Ecto neural progenitor cell (in vitro differentiated cells): ENCODE results near the gene PRPF40A.

Source experiments
- DNase-seq: peaks from one replicate; pipeline ENCODE4 v3.0.0-alpha.2; 2018; ENCODE audit warnings: low spot score

Gene PRPF40A

DNA sequence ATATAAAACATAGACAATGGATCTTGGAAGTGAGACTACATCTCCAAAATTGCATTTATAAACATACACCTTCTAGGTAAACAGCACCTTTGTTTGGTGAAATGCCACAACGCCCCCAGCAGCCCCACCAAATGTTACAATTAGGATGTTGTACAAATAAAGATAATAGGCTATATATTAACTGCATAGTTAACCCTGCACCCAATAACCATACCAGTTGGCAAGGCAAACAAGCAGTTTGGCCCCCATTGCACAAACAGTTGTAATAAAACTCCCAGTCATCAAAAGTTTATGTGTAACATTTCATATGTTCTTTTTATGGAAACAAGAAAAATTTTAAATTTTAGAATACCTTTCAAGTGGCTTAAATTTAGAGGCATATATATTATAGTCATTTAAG lies 67.3 kb downstream of the PRPF40A start:
- DNase-seq, result no peak

- DNase-seq, result no peak
Observed at GRCh38 chr2:152648336-152648735, 68.9 kb downstream of the PRPF40A start.

DNA sequence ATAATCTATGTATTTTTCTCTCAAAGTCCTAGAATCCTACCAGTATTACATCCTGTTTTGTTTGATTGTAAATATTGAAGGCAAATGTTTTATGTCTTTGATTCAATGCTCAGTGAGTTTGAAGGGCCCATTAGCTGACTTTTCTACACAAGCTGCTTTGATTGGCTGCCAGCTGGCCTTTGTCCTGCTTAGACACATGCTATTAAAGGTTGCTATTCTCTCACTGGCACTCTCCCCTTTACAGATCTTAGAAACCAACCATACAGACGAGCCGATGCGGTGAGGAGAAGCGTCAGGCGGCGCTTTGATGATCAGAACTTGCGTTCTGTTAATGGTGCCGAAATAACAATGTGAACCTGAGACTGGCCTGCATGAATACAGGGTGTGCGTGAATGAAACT lies 69.7 kb downstream of the PRPF40A start:
- DNase-seq, result no peak

DNA sequence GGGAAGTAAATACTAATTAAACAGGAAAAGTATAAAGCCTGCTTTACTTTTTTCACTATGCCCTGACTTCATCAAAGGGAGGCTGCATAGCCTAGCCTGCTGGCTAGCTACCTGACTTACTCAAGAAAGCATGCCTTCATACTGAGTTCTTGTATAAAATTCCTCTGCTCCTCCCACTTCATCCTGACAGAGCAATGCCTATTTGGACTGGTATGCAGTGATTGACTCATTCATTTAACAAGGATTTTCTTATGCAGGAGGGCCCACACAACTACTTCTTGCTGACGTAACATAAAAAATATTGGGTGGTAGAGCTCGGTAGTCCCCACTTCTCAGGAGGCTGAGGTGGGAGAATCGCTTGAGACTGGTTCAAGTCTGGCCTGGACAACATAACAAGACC lies 70.5 kb downstream of the PRPF40A start:
- no peak for DNase-seq

DNA sequence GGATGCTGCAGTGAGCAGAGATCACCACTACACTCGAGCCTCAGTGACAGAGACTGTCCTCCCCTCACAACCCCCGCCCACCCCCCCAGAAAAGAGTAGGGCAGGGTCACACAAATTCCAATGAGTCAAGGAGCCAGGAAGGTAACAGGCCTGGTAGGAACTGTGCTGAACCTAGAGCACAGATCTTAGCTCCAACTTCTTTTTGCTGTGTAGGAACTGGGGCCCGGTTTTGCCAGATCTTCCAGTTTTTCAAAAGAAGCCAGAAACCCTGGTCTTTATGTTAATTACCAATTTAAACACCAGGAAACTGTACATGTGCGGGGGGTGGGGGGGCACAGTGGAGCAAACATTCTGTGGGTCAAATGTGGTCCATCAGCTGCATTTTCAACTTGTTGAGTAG lies 71.0 kb downstream of the PRPF40A start:
- no peak for DNase-seq

DNA sequence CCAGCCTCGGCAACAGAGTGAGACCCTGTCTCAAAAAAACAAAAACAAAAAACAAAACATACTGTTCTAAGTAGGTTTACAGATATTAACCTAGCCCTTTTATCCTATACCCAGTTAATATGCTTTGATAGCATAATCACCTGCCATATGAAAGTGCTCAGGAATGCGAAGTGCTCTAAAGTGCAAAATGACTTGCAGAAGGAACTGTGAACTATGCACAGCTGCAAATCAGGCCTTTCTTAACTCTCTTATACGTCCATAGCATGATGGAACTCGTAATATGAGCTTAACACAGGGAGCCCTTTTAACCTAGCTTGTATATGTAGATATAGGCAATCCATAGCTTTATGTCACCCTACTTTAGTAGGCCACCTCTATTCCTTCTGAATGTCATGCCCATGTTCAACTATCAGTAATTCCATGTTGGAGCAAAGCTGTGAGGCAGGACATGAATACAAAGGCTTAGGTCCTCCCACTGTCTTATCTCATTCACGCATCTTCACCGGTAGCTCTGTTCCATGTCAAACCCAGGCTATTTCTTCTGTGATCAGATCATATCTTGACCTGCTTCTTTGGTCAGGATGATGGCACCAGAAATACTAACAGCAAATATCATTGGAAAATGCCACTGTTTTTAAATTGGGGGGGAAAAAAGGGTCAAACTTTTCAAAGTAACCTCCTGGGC lies 72.9 kb downstream of the PRPF40A start:
- no peak for DNase-seq

DNA sequence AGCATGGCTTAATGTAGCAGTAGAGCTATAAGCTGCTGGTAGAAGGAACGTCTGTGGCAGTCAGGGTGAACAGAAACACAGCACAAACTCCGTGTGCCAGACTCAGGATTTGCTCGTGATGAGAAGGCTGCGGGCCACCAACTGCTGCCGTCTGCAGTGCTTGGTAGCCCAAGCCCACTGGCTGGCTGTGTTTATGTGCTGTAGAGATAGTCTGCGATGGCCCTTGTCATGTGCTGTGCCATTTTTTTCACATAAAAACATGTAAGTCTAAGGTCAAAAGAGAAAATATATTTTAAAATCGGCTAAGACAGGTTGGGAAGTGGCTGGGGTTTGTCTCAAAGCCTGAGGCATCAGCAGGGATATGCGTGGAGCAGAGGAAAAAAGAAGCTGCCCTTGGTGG lies 78.7 kb downstream of the PRPF40A start:
- no peak for DNase-seq

GRCh38 chr2:152638056-152638455 lies 79.2 kb downstream of the PRPF40A start:
- no peak for DNase-seq

GRCh38 chr2:152637251-152637650 lies 80.0 kb downstream of the PRPF40A start:
- no peak for DNase-seq

DNA sequence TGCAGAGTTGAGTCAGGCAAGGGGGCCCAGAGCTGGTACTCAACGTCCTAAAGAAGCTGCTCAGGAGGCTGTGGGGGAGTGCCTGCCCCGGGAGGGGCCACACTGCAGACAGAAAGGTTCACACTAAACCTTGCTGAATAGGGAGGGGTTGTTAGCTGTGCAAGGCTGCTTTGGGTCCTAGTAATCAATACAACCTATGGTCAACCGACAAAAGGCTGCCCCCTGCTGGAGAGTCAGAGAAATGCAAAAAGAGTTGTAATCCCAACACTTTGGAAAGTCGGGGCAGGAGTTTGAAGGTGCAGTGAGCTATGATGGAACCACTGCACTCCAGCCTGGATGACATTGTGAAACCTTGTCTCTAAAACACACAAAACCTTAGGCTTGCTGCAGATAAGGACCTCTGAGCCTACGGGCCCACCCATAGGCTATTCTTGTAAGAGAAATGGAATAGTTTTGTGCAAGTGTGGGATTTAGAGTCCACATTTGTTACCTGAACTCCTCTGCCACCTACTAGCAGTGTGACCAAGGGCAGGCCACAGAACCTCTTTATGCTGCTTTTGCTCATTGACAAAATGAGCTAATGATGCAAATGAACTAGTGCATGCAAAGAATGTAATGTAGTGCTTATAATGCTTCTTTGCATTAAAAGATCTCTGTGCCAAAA lies 81.5 kb downstream of the PRPF40A start:
- DNase-seq, result peak; percentile 81

DNA sequence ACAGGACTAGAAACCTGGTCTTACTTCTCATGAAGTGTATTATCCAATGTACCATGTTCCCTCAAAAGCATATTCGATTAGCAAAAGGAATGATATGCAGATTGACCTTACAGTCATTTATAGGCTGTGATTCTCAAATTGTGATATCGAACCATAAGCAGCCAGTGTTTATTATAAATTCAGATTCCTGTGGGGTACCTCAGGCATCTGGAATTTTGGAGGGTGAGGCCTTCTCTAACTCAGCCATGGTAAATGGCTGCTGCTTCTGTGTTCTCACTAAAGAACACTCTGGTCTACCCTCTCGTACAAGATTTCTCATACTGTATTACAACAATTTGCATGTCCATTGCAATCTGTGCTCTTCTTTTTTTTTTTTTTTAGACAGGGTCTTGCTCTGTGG lies 84.5 kb downstream of the PRPF40A start:
- DNase-seq, result no peak

DNA sequence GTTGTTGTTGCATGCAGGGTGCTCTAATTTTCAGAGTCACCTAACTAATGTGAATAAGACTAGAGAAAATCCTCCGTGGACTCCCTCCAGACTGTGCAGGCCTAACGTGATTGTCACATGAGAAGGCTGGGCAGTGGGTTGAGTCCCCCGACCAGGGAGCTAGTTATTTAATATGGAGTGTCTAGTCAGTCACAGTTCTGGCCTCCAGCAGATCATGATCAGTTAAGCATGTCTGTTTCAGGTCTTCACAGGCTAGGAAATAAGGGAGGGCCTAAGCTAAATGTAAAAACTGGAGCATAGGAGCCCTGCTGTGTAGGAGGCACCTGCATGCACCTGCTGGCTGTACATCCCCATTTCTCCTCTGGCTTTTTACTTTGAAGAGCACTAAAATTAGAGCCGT lies 86.8 kb downstream of the PRPF40A start:
- no peak for DNase-seq

- no peak for DNase-seq
Observed at GRCh38 chr2:152629202-152629601, 88.1 kb downstream of the PRPF40A start.

GRCh38 chr2:152627351-152627957 lies 89.8 kb downstream of the PRPF40A start:
- DNase-seq, result no peak

- no peak for DNase-seq
Observed at GRCh38 chr2:152626911-152627339, 90.3 kb downstream of the PRPF40A start.

DNA sequence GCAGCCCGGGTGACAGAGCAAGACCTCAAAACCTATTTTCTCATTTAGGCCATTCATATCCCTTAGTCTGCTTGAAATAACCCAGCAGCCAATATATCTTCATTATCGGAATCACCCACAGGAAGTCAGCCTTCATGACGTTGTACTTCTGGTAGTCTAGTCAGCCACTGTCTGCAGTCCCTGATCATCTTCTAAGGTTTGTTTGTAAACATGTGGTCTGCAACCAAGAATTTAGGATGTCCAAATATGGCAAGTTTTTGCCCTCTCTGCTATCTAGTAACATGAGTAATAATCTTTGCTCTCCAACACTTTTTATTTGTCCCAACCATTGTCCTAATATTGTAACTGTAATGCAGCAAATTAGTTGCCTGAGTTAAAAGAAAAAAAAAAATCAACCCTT lies 92.5 kb downstream of the PRPF40A start:
- DNase-seq, result no peak

DNA sequence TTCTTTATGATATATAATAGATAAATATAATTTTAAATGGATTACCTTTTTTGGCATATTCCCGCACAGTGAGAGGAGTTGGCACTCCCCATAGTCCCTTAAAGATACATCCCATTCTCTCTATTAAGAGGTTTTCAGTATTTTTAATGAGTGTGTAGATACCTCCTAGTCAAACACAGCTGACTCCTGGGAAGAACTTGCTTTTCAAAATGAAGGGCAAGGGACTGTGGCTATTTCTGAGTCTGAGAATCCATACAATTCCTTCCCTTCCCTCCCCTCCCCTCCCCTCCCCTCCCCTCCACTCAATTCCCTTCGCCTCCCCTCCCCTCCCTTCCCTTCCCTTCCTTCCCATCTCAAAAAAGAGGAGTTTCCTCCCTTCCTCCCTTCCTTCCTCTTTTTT lies 93.5 kb downstream of the PRPF40A start:
- no peak for DNase-seq

DNA sequence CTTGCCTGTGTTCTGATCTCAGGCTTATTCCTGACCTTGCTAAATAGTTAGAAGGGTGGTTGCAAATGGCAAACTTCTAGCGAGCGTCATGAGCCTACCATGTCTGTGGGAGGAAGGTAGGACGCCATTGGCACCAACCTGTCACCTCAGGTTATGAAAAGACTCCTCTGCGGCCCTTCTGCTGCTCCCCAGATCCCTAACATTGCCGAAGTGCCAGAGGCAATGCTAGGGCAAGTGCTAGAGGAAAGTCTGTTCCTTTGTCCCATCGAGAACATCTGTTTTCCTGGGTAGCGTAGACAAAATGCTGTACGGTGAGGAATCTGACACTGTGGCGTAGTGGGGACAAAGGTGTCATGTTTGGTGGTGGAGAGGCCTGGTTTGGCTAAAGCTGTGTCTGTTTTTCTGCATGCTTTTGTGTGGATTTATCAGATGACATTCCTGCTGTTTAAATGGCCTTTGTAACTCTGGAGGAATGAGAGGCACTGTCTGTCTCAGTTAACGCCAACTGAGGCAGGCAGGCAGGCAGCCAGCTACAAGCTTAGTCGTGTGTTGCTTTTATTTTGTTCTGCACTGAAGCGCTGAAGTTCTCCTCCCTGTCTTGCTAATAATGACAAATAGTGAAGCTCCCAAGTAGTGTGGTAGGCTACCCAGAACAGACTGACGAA lies 94.1 kb downstream of the PRPF40A start:
- no peak for DNase-seq

GRCh38 chr2:152622219-152622618 lies 95.0 kb downstream of the PRPF40A start:
- DNase-seq, result no peak

- DNase-seq, result no peak
Observed at GRCh38 chr2:152620985-152621384, 96.3 kb downstream of the PRPF40A start.

- no peak for DNase-seq
Observed at GRCh38 chr2:152620208-152620607, 97.1 kb downstream of the PRPF40A start.

- DNase-seq, result no peak
Observed at GRCh38 chr2:152618193-152618564, 99.1 kb downstream of the PRPF40A start.
